Spleen (tissue), 11 donors: ENCODE measurements around the gene FAM219A. TPM values are rescaled to one million over a fixed set of nuclear protein-coding genes. Genes with fewer than 3 reads are reported as not detected.

Source experiments
- DNase-seq: peaks from one replicate; pipeline ENCODE4 v3.0.0-alpha.2; 2020
- H3K27ac ChIP-seq, 8 donors: fragments of 200-600 bp; sonication (generic) in 7 of 8; 1 replicate in 4 of 8; 2 replicates in 4 of 8; pipeline versions ENCODE4 v1.5.0 to v1.8.0; 2016 to 2021; ENCODE audit warnings: inconsistent platforms in 4 of 8, mild to moderate bottlenecking in 4 of 8, moderate library complexity in 1 of 8
- H3K27me3 ChIP-seq, 7 donors: fragments of 200-600 bp; sonication (generic) in 6 of 7; replicated peaks in 1 of 7; 1 replicate in 4 of 7; 2 replicates in 3 of 7; pipeline versions ENCODE4 v1.5.0 to v1.8.0; 2016 to 2021; ENCODE audit warnings: inconsistent platforms in 3 of 7, mild to moderate bottlenecking in 1 of 7
- H3K36me3 ChIP-seq, 6 donors: fragments of 200-600 bp; sonication (generic) in 5 of 6; 1 replicate in 4 of 6; 2 replicates in 2 of 6; pipeline versions ENCODE4 v1.5.0 to v1.8.0; 2016 to 2021; ENCODE audit warnings: inconsistent platforms in 2 of 6
- H3K4me1 ChIP-seq, 6 donors: fragments of 200-600 bp; sonication (generic) in 5 of 6; 1 replicate in 3 of 6; 2 replicates in 3 of 6; pipeline versions ENCODE4 v1.5.0 to v1.8.0; 2016 to 2021; ENCODE audit warnings: inconsistent platforms in 3 of 6
- H3K4me3 ChIP-seq, 8 donors: fragments of 200-600 bp; sonication (generic) in 7 of 8; 1 replicate in 4 of 8; 2 replicates in 4 of 8; pipeline versions ENCODE4 v1.5.0 to v1.8.0; 2016 to 2021; ENCODE audit warnings: inconsistent platforms in 4 of 8, mild to moderate bottlenecking in 4 of 8, moderate library complexity in 2 of 8
- H3K9me3 ChIP-seq, 8 donors: fragments of 200-600 bp; sonication (generic) in 7 of 8; 1 replicate in 4 of 8; 2 replicates in 4 of 8; pipeline versions ENCODE4 v1.5.0 to v1.8.0; 2016 to 2021; ENCODE audit warnings: inconsistent platforms in 4 of 8
- CTCF ChIP-seq, 11 experiments: fragments of 200-600 bp in 7 of 11; fragments of 450-650 bp in 4 of 11; sonication (generic) in 4 of 11; IDR thresholded peaks in 8 of 11; conservative IDR thresholded peaks in 3 of 11; 1 replicate in 7 of 11; 2 replicates in 4 of 11; pipeline versions ENCODE4 v1.4.0 to v1.8.0; 2016 to 2021; ENCODE audit warnings: antibody characterized with exemption in 11 of 11, inconsistent platforms in 4 of 11, mild to moderate bottlenecking in 1 of 11
- POLR2A ChIP-seq, 3 donors: fragments of 450-650 bp; IDR thresholded peaks; one replicate each; pipeline ENCODE4 v1.5.1; 2017; ENCODE audit warnings: antibody characterized with exemption in 3 of 3, mild to moderate bottlenecking in 1 of 3
- POLR2AphosphoS5 ChIP-seq, 3 donors: sonication (generic); formaldehyde crosslinking; IDR thresholded peaks; one replicate each; pipeline ENCODE4 v1.5.1; 2017; ENCODE audit warnings: antibody characterized with exemption in 3 of 3
- WGBS, 5 donors: extraction: QIAGEN DNeasy Blood & Tissue Kit in 3 of 5; methylation state at CpG; one replicate each; pipeline versions ENCODE4 v1.1.5 to v1.1.7; 2013 to 2018; 5-methylcytosine and 5-hydroxymethylcytosine counted together
- intact Hi-C: fragments of 100-400 bp; cut with DNase I; formaldehyde crosslinking; loops from one replicate; pipeline ENCODE4 v1.15.0; 2023; ENCODE audit warnings: low total_unique reads
- polyA plus RNA-seq, 3 donors: library from polyadenylated mRNA; stranded (reverse); fragments of 200-250 nt; gene quantifications; one replicate each; pipeline ENCODE4 v1.2.1, GENCODE V29; 2013
- total RNA-seq, 7 donors: library from RNA; depleted of rRNA in 3 of 7; stranded (reverse); fragments of >200 nt in 3 of 7; fragmentation: NEBNext Ultra II Directional in 4 of 7; extraction: Animal tissue kit (Norgen Biotek cat#: 25700) in 4 of 7; gene quantifications; one replicate each; pipeline versions ENCODE4 v1.1.0 to v1.2.1, GENCODE V29; 2016 to 2021
- donor health status: healthy with polysubstance abuse.
- donor health status: DM: no; HTN: no; CAD: no; lungs with moderate emphysema.
- donor health status: DM: no; HTN: no; CAD: no.
- donor health status: Bipolar disorder and iron deficiency.
- donor health status: healthy.
- donor health status: DM: no; HTN: no; CAD: no.
- donor health status: DM: yes; HTN: yes; CAD: no.

The FAM219A gene
- total and polyA plus RNA-seq, 10 donors = 3.2 to 26.9 (median 11.0) TPM

- no peak for DNase-seq
- Histone ChIP-seq H3K9me3 (no peaks in the 10 kb centered on the region), H3K4me1 (peaks cover 4 to 11% (median 8%) of the 10 kb centered on the region in 6 donors), H3K27me3 (peaks cover 0 to 14% (median 0%) of the 10 kb centered on the region in 7 donors), H3K36me3 (no peaks in the 10 kb centered on the region), H3K4me3 (no peak overlapping the region), H3K27ac (no peak overlapping the region)
- intact Hi-C loops = loop anchor here (10.0 kb wide), 1 partner anchor 131 kb away; no protein-coding TSS in a partner anchor
- 73 to 97% (median 92%) methylated on average over 6 of the region's 6 CpGs for WGBS, 5 donors
- TF ChIP-seq CTCF (IDR thresholded peaks at IDR 0.05 in 8 of 11, conservative IDR thresholded peaks at IDR 0.05 in 3 of 11) (no peak), POLR2A (IDR thresholded peaks at IDR 0.05) (no peak), POLR2AphosphoS5 (IDR thresholded peaks at IDR 0.05) (no peak)
Measured at GRCh38 chr9:34385561-34386230, 72.7 kb downstream of the FAM219A start.

DNA sequence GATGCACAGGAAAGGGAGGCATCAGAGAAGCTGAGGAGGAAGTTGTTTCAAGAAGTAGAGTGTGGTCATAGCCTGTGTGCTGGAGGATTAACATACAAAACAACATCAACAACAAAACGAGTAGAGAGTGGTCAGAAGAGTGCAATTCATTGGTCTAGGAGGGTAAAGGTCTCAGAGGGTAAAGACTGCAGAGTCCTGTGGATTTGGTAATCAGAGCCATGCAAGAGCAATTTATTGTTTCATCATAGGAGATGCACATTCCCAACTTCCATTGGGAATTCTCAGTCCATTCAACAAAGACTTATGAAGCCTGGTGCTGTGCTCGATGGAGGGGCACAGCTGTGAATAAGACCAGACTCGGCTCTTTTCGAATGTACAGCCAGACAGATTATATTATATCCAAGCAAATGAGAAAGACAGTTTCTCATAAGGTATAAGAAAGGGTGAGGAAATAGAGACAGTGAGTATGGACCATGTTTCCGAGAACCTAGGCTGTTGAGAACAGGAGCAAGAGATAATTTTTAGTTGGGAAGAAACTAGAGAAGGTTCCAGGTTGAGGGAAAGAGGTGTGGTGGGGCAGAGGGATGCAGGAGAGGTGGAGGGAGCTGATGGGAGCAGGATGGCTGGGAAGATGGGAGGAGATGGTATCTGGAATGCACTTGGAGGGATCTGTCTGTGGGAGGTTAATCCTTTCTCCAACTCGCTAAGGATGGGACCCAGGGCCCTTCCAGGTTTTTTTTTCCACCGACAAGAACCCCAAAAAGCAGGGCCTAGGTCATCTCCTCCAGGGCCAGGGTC is 73.8 kb downstream of the FAM219A start:
- DNase-seq = no peak
- no peaks in the 10 kb centered on the region for H3K36me3 ChIP-seq
- peaks cover 0 to 18% (median 0%) of the 10 kb centered on the region in 7 donors for H3K27me3 ChIP-seq
- H3K9me3 ChIP-seq = no peaks in the 10 kb centered on the region
- no peak for TF ChIP-seq POLR2A (IDR thresholded peaks at IDR 0.05)
- TF ChIP-seq CTCF (IDR thresholded peaks at IDR 0.05 in 8 of 11, conservative IDR thresholded peaks at IDR 0.05 in 3 of 11) = no peak
- TF ChIP-seq POLR2AphosphoS5 (IDR thresholded peaks at IDR 0.05) = no peak
- no peak overlapping the region for H3K4me3 ChIP-seq
- H3K4me1 ChIP-seq = peaks cover 15 to 22% (median 20%) of the 10 kb centered on the region in 6 donors
- intact Hi-C loops = loop anchor here (5.0 to 10.0 kb wide), 2 partner anchors 52 to 130 kb away; no protein-coding TSS in a partner anchor
- WGBS, 5 donors = 76 to 87% (median 80%) methylated on average over 7 of the region's 7 CpGs
- no peak overlapping the region for H3K27ac ChIP-seq

- TF ChIP-seq POLR2AphosphoS5 (IDR thresholded peaks at IDR 0.05) = no peak
- no peak for TF ChIP-seq POLR2A (IDR thresholded peaks at IDR 0.05)
- TF ChIP-seq CTCF (IDR thresholded peaks at IDR 0.05 in 8 of 11, conservative IDR thresholded peaks at IDR 0.05 in 3 of 11) = no peak
- intact Hi-C loops = loop anchor here (5.0 to 10.0 kb wide), 2 partner anchors 52 to 129 kb away; no protein-coding TSS in a partner anchor
- Histone ChIP-seq H3K4me1 (peaks cover 20 to 29% (median 25%) of the 10 kb centered on the region in 6 donors), H3K27me3 (peaks cover 0 to 18% (median 0%) of the 10 kb centered on the region in 7 donors), H3K4me3 (no peak overlapping the region), H3K27ac (no peak overlapping the region), H3K9me3 (no peaks in the 10 kb centered on the region), H3K36me3 (no peaks in the 10 kb centered on the region)
- no peak for DNase-seq
- WGBS, 5 donors = 78 to 91% (median 87%) methylated on average over 4 of the region's 4 CpGs
Measured at GRCh38 chr9:34383904-34384303, 74.5 kb downstream of the FAM219A start.

- Histone ChIP-seq H3K36me3 (no peaks in the 10 kb centered on the region), H3K4me3 (no peak overlapping the region), H3K4me1 (peaks cover 20 to 32% (median 25%) of the 10 kb centered on the region in 6 donors), H3K27me3 (peaks cover 0 to 18% (median 0%) of the 10 kb centered on the region in 7 donors), H3K27ac (no peak overlapping the region), H3K9me3 (no peaks in the 10 kb centered on the region)
- DNase-seq = no peak
- intact Hi-C loops = loop anchor here (5.0 to 10.0 kb wide), 2 partner anchors 51 to 128 kb away; no protein-coding TSS in a partner anchor
- WGBS, 5 donors = 87 to 94% (median 89%) methylated on average over 3 of the region's 3 CpGs
- TF ChIP-seq CTCF (IDR thresholded peaks at IDR 0.05 in 8 of 11, conservative IDR thresholded peaks at IDR 0.05 in 3 of 11) (no peak), POLR2AphosphoS5 (IDR thresholded peaks at IDR 0.05) (no peak), POLR2A (IDR thresholded peaks at IDR 0.05) (no peak)
Measured at GRCh38 chr9:34382879-34383278, 75.5 kb downstream of the FAM219A start.
